OCI-M1 (cell line): ENCODE results near the gene ZP3.
"Not testable (repeated sequence)": the region's sequence is repeated elsewhere in the genome, so short reads cannot be mapped to it uniquely, and the experiment has no call there.

Experiments used
- DNase-seq: peaks from one replicate; lab custom pipeline; 2025; lab: John Stamatoyannopoulos, UW

Gene ZP3

DNA sequence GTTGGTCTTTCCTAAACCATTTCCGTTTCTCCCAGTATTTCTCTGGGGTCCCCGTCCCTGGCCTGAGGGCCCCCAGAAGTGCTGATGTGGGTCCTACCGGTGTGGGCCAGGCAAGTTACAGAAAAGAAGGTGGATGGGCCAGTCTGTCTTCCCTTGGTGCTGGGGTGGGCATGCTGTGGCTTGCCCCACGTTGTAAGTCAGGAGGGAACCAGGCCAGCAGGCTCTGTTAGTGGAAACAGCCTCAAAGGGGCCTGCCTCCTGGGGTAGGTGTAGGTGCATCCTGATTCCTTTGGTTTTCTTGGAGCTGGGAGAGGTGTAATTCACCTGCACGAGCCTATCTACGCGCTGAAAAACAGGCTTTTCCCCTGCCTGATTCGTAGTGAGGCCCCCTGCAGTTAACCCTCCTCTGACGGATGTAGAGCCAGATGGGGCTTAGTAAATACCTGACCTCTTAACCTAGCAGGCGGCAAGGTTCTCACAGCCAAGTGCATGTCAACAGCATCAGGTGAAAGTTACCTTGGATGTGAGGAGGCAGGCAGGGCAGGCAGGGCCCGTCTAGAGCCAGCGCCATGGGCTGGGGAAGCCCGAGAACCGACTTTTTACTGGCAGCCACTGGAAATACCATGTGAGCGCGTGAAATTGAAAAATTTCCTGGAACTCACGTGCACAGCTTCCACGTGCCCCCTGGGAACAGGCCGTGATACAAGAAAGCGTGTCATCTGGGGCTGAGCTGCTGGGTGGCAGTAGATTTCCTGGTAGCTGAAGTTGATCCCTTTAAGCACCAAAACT lies 61.3 kb downstream of the ZP3 start:
- DNase-seq, result not testable (repeated sequence)

DNA sequence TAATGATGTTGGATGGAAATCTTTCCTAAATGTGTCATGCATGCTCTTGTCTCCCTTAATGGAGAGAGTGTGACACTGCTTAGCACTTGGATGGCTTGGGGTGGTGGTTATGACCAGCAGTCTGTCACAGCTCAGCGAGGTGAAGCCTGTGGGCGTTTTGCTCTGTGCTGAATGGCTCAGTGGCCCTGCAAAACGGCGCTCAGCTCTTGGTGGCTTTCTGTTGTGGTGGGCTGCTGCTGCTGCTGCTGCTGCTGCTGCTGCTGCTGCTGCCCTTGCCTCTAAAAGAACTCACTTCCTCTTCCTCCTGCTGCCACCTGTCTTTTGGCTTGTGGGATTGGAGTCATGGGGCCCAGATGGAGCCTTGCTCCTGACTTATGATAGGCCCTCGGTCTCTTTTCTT lies 61.9 kb downstream of the ZP3 start:
- DNase-seq, result not testable (repeated sequence)

DNA sequence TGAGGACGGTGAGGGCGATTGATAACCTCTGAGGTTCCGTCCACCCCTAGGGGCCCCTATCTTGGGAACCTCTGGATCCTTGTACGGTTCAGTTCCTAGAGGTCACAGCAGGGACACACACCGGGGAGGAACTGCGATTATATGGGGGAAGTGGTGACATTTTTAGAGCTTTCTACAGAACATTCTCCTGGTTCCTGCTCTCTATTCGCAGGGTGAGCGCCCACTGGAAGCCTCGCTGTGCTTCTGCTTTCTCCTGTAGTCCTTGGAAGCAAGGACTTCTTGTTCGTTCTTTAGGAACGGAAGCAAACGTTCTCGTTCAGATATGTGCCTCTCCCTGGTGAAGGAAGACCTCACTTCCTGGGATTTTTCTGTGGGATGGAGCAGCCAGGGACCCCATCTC lies 63.2 kb downstream of the ZP3 start:
- not testable (repeated sequence) for DNase-seq
